ENCODE measurements around the gene LCA5L.

DNA sequence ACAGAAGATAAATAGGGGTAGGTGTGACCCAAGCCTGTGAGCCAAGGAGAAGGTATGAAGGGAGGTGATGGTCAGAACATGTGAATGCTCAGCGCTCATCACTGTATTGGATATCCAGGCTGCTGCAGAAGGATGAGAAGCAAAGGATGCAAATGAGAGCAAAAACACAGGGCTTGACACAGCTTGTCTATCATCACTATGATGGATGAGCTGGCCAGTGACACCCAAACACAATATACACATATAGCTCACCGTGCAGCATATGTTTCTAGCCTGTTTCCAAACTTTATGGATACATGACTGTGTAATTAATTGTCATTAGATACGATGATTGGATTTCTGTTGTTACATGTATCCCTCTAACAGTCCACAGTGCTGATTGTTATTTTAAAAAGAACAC, 82.8 kb downstream of the LCA5L start:
- TF ChIP-seq, protein P1, sequence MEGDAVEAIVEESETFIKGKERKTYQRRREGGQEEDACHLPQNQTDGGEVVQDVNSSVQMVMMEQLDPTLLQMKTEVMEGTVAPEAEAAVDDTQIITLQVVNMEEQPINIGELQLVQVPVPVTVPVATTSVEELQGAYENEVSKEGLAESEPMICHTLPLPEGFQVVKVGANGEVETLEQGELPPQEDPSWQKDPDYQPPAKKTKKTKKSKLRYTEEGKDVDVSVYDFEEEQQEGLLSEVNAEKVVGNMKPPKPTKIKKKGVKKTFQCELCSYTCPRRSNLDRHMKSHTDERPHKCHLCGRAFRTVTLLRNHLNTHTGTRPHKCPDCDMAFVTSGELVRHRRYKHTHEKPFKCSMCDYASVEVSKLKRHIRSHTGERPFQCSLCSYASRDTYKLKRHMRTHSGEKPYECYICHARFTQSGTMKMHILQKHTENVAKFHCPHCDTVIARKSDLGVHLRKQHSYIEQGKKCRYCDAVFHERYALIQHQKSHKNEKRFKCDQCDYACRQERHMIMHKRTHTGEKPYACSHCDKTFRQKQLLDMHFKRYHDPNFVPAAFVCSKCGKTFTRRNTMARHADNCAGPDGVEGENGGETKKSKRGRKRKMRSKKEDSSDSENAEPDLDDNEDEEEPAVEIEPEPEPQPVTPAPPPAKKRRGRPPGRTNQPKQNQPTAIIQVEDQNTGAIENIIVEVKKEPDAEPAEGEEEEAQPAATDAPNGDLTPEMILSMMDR (conservative IDR thresholded peaks at IDR 0.05; ENCODE audit: low read length) = no peak
- no peak for TF ChIP-seq EZH2phosphoT487 (IDR thresholded peaks at IDR 0.05; ENCODE audit: borderline replicate concordance, low read depth, low read length)

Measured in OCI-LY7 (cell line).